Subcutaneous adipose tissue (tissue), 4 donors: ENCODE measurements around the gene CERT1. TPM values are rescaled to one million over a fixed set of nuclear protein-coding genes. Genes with fewer than 3 reads are reported as not detected.

ENCODE experiments used
- total RNA-seq, 4 donors: library from RNA; depleted of rRNA; stranded (reverse); fragments of >200 nt; gene quantifications; one replicate each; pipeline ENCODE4 v1.1.0, GENCODE V29; 2016
- TF ChIP-seq, protein P1 (sequence below): fragments of 450-650 bp; IDR thresholded peaks from one replicate; pipeline ENCODE4 v1.5.1; 2016; ENCODE audit warnings: low read depth, mild to moderate bottlenecking, control low read depth, antibody characterized with exemption, moderate library complexity

The CERT1 gene
- total RNA-seq, 4 donors from 2014 or later: 77.6 to 106 (median 86.1) TPM

DNA sequence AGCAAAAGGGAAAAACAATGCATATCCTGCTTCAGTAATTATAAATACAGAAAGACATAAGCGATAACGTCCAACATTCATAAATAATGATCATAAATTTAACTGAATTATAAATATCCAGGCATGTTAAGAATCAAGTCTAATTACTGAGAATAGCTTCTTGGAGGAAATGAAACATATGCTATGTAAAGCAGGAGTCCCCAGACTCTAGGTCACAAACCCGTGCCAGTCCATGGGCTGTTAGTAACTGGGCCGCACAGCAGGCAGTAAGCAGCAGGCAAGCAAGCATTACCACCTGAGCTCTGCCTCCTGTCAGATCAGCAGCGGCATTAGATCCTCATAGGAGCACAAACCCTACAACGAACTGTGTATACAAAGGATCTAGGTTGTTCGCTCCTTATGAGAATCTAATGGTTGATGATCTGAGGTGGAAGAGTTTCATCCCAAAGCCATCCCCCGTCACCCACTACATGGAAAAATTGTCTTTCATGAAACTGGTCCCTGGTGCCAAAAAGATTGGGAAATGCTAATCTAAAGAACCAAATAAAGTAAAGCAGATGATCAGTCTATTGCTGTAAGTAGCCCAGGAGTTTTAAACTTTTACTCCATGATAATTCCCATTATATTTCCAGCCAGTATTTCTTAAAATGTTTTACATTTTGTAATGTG is 50.4 kb downstream of the CERT1 start:
- TF ChIP-seq, protein P1, sequence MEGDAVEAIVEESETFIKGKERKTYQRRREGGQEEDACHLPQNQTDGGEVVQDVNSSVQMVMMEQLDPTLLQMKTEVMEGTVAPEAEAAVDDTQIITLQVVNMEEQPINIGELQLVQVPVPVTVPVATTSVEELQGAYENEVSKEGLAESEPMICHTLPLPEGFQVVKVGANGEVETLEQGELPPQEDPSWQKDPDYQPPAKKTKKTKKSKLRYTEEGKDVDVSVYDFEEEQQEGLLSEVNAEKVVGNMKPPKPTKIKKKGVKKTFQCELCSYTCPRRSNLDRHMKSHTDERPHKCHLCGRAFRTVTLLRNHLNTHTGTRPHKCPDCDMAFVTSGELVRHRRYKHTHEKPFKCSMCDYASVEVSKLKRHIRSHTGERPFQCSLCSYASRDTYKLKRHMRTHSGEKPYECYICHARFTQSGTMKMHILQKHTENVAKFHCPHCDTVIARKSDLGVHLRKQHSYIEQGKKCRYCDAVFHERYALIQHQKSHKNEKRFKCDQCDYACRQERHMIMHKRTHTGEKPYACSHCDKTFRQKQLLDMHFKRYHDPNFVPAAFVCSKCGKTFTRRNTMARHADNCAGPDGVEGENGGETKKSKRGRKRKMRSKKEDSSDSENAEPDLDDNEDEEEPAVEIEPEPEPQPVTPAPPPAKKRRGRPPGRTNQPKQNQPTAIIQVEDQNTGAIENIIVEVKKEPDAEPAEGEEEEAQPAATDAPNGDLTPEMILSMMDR: no peak

DNA sequence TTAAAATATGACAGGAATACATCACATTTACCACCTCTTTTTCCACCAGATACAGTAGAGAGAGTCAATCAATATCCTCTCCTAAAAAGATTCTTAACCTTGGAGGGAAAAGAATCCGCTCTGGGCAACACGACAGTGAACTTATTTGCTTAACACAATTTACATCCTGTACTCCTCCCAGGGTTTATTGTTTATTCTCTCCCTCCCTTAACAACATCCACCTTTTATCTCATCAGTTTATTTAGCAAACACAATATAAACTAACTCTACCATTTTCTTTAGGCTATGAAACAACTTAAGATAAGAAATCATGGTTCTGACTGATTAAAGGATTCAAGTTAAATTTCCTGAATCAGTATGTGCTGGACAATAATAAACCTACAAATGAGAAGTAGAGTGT is 50.9 kb downstream of the CERT1 start:
- TF ChIP-seq, protein P1: no peak

DNA sequence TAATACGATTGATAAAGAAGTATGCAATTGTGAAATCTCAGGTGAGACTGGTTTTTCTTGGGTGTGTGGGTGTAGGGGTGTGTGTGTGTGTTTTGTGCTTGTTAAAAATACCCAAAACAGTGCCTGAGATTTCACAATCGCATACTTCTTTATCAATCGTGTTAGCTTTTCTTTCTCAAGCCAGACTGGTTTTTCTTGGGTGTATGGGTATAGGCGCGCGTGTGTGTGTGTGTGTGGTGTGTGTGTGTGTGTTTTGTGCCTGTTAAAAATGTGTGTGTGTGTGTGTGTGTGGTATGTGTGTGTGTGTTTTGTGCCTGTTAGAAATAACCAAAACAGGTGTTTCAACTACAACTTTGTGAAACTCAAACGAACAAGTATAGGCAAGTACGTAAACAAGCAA is 53.7 kb downstream of the CERT1 start:
- TF ChIP-seq, protein P1: no peak

DNA sequence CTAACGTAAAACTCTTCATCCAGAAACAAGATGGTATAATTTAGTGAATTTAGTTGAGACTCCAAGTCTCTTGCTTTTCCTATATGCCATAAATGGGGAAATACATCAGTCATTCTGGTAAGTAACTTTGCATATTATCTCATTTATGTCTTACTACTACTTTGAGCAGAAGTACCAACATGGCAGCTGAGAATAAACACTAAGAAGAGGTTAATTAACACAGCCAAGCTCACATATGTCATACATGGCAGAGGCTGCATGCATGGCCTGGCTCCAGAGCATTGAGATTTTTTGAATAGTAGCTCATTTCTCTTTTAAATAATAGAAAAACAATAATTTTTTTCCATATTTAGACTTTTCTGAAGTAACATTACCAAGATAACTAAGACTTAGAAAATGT is 54.3 kb downstream of the CERT1 start:
- TF ChIP-seq, protein P1: no peak

DNA sequence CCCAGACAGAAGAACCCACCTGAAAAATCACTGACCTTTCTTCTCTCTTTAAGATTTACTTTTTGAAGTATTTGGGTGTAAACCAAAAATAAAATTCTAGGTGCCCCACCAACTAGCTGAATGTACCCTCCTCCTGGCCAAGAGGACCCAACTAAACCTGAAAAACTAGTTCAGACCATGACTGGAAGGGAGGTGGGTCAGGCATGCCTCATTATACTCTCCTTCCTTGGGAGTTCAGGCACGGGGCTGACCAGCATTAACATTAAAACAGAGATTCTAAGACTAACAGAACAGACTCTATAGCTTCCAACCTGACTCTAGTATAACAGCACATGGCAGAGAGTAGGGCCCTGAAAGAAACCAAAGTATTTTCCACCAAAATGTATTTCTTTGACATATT is 61.4 kb downstream of the CERT1 start:
- TF ChIP-seq, protein P1: no peak

DNA sequence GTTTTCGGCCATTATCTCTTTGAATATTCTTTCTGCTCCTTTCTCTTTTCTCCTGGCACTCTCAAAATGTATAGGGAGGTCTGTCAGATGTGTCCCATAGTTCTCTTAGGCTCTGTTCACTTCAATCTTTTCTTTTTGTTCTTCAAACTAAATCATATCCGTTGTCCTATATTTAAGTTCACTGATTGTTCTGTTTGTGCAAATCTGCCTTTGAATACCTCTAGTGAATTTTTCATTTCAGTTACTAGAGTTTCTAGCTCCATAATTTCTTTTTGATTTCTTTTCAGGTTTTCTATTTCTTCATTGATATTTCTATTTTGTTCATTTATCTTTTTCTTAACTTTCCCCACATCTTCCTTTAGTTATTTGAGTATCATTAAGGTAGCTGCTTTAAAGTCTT is 65.4 kb downstream of the CERT1 start:
- TF ChIP-seq, protein P1: no peak

DNA sequence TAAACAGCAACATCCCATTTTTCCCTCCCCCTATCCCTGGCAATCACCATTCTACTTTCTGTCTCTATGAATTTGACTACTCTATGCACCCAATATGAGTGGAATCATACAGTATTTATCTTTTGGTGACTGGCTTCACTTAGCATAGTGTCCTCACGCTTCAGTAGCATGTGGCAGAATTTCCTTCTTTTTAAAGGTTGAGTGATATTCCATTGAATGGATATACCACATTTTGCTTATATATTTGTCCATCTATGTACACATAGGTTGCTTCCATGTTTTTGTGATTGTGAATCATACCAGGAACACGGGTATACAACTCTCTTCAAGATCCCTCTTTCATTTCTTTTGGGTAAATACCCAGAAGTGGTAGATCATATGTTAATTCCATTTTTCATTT is 69.9 kb downstream of the CERT1 start:
- TF ChIP-seq, protein P1: no peak
